Cerebellar cortex (tissue), 1 donor: Measurements from ENCODE around the gene ZNF385B.

Experiments used
- DNase-seq: peaks from one replicate; pipeline ENCODE4 v3.0.0-alpha.2; 2015; ENCODE audit warnings: low spot score

The ZNF385B gene

GRCh38 chr2:179745635-179746256 is 115.7 kb downstream of the ZNF385B start:
- DNase-seq, result peak; percentile 56

GRCh38 chr2:179744401-179744800 is 117.0 kb downstream of the ZNF385B start:
- peak; percentile 53 for DNase-seq

GRCh38 chr2:179741317-179741716 is 120.1 kb downstream of the ZNF385B start:
- DNase-seq, result no peak

GRCh38 chr2:179729966-179730365 is 131.4 kb downstream of the ZNF385B start:
- DNase-seq, result no peak

- no peak for DNase-seq
Measured at GRCh38 chr2:179726461-179727180, 134.8 kb downstream of the ZNF385B start.

- DNase-seq, result no peak
Measured at GRCh38 chr2:179724403-179724802, 137.0 kb downstream of the ZNF385B start.

- no peak for DNase-seq
Measured at GRCh38 chr2:179720173-179720772, 141.1 kb downstream of the ZNF385B start.

- DNase-seq, result no peak
Measured at GRCh38 chr2:179715871-179716270, 145.5 kb downstream of the ZNF385B start.

DNA sequence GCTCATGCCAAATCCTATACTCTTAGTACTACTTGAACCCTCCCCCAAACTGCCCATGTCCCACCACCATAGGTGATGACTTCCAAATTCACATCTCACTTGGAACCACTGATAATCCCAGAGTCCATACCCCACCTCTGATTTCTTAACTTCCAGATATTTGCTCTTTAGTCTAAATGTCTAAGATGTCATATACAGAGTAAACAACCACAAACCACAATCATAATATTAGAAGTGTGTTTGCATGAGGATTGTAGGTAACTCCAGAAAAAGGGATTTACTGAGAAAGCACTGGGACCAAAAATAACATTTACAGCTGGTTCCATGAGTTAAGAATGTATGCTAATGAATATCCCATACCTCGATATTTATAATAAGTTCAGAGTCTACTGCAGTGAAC is 146.2 kb downstream of the ZNF385B start:
- DNase-seq, result no peak

DNA sequence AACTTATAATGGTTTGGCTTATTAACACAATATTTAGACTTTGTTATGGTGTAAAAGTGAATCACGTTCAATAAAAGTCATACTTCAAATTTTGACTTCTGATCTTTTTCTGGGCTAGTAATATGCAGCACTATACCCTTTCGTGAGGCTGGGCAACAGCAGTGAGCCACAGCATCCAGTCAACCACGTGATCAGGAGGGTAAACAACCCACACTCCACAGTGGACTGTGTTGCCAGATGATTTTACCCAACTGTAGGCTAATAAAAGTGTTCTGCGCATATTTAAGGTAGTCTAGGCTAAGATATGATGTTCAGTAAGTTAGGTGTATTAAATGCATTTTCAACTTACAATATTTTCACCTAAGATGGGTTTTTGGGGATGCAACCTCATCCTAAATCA is 148.6 kb downstream of the ZNF385B start:
- no peak for DNase-seq

DNA sequence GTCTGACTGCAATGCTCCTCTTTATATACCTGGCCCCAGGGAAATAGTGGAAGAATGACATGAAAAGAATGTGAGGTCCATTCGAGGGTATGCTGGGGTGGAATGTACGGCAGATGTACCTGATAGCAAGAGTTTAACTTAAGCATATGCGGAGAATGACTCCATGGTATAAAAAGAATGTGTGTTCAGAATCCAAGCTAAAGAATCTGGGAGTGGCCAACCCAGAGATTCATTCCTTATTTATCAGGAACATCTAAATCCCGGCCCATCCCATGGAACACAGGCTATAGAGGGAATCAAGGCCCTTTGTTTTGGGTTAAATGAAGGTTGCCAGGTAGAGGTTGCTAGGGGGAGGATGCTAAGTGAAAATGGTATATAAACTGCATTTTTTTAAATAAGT is 150.0 kb downstream of the ZNF385B start:
- DNase-seq, result no peak

GRCh38 chr2:179703702-179704101 is 157.7 kb downstream of the ZNF385B start:
- no peak for DNase-seq

GRCh38 chr2:179702912-179703311 is 158.5 kb downstream of the ZNF385B start:
- DNase-seq, result no peak

DNA sequence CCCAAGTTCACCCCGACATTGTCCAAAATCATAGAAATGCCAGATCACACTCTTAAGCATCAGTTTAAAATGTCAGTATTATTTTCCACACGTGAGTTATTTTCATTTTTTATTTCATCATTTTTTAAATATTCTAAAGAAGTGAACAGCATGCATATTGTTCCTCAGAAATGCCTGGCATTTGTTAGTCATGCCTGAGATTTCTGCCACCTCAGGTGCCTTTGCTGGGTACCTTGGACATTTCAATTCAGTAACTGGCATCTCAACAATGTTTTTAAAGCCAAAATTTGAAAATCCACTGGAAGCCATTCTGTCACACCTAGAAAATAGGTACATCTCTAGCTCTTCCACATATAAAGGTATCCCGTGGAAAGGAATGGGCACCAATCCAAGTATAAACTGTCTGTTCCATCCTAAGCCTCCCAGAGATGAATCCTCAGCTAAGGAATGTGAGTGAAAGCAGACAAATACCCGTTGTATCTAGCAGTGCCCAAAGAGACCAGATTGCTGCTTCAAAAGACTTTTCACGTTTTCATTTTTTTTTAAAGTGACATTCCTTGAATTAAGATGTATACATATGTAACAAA is 159.8 kb downstream of the ZNF385B start:
- DNase-seq, result peak; percentile 82

DNA sequence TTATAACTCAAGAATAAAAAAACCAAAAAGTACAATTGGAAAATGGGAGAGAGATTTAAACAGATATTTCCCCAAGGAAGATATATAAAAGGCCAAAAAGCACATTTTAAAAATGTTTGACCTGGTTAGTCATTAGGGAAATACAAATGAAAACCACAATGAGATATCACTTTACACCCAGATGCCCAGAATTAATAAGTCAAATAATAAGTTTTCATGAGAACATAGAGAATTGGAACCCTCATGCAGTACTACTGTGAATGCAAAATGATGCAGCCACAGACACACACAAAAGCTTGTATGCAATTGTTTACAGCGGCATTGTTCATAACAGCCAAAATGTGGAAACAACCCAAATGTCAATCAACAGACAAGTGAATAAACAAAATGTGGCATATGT is 165.9 kb downstream of the ZNF385B start:
- DNase-seq, result no peak

DNA sequence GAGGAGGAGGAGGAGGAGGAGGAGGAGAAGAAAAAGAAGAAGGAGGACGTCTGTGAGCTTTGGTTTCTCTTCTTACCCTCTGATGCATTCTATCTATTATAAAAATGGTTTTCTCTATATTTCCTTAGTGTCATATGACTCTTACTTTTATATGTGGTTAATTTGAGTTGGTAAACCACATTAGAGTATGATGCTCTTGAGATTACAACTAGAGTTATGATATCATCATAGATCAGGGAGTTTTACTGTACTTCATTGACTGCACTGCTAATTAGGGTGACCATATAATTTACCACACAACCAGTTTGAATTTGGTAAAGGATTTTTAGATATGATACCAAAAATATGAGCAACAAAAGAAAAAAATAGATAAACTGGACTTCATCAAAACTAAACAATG is 166.4 kb downstream of the ZNF385B start:
- DNase-seq, result no peak

GRCh38 chr2:179692610-179693009 is 168.8 kb downstream of the ZNF385B start:
- no peak for DNase-seq

- DNase-seq, result no peak
Measured at GRCh38 chr2:179692043-179692442, 169.4 kb downstream of the ZNF385B start.

DNA sequence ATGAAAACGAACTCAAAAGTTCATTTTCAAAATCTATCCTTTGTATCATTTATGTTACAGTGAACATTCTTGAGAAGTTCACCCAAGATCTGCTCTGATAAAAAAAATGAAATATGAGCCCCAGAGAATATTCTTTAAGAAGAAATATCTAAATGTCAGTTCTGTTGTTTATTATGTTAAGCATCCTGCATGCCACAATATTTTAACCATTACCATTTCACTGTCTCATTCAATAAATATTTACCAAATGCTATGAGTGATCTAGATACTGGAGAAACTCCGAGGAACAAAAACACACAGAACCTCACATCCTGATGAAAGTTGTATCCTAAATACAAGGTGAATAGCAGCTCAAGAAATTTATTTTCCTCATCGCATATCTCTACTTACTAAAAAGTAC is 170.2 kb downstream of the ZNF385B start:
- DNase-seq, result no peak

DNA sequence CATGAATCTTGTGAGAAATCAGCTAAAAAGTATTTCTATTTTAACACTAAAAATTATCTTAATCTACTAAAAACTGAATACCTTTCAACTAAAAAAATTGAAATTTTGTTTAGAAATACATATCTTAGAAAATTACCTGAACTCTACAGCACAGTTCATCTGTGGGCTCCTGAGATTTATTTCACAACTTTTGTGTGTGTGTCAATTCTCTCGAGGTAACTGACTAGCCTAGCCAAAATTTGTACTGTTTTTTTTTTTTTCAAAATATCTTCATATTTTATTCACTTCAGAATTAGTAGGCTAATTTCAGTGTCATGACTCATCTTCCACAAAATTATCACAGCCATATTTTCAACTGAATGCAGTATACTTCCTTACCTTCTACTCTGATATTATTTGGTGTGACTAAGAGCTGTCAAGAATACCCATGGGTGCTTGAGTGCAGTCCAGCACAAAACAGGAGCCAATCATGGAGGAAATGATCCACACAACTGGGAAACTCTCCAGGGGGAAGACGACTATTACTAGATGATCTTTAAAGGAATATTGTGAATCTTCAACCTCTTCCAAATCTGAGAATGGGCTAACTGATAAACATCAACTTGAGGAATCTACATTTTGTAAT is 174.6 kb downstream of the ZNF385B start:
- no peak for DNase-seq

GRCh38 chr2:179686069-179686468 is 175.3 kb downstream of the ZNF385B start:
- no peak for DNase-seq

GRCh38 chr2:179685146-179685545 is 176.3 kb downstream of the ZNF385B start:
- no peak for DNase-seq

DNA sequence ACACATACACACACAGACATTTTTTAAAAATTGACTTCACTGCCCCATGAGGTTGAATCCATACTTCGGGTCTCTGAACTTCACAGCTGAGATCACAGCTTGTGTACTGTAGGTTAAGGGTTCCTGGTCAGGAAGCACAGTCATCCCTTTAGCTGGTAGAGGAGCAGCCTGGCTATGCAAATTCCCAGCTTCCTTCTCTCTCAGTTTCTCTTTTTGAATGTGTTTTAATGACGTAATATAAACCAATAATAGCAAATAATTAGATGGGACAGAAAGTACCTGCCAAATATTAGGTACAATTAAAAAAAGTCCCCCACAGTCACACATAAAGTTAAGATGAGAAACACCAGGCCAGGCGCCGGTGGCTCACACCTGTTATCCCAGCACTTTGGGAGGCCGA is 178.7 kb downstream of the ZNF385B start:
- no peak for DNase-seq
